ENCODE results near the gene RWDD3. TPM values are rescaled to one million over a fixed set of nuclear protein-coding genes. Genes with fewer than 3 reads are reported as not detected.

Gene RWDD3
- total and polyA plus RNA-seq, 2 donors (not counting 1 experiment from before 2014, with no cell fraction given) = 15.3 to 20.5 TPM

- no peaks in the 10 kb centered on the region for H3K27me3 ChIP-seq (ENCODE audit: control insufficient read depth, insufficient read depth, low read length)
- H3K4me2 ChIP-seq (ENCODE audit: extremely low read depth, insufficient read depth, low read length) = no peak overlapping the region
- TF ChIP-seq, protein P1, sequence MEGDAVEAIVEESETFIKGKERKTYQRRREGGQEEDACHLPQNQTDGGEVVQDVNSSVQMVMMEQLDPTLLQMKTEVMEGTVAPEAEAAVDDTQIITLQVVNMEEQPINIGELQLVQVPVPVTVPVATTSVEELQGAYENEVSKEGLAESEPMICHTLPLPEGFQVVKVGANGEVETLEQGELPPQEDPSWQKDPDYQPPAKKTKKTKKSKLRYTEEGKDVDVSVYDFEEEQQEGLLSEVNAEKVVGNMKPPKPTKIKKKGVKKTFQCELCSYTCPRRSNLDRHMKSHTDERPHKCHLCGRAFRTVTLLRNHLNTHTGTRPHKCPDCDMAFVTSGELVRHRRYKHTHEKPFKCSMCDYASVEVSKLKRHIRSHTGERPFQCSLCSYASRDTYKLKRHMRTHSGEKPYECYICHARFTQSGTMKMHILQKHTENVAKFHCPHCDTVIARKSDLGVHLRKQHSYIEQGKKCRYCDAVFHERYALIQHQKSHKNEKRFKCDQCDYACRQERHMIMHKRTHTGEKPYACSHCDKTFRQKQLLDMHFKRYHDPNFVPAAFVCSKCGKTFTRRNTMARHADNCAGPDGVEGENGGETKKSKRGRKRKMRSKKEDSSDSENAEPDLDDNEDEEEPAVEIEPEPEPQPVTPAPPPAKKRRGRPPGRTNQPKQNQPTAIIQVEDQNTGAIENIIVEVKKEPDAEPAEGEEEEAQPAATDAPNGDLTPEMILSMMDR (conservative IDR thresholded peaks at IDR 0.05 in 1 of 2, IDR thresholded peaks at IDR 0.05 in 1 of 2; ENCODE audit: low read depth in 1 of 2, low read length in 2 of 2) = no peak
- no peak for TF ChIP-seq EZH2 (IDR thresholded peaks at IDR 0.05; ENCODE audit: low read length, missing control alignments)
- no peak for DNase-seq (ENCODE audit: low read depth in 2 of 2)
- no peaks in the 10 kb centered on the region for H3K9me3 ChIP-seq (ENCODE audit: control insufficient read depth, insufficient read depth, low read depth, low read length)
- no peak overlapping the region for H2AFZ ChIP-seq (ENCODE audit: low read length)
- no peaks in the 10 kb centered on the region for H3K79me2 ChIP-seq (ENCODE audit: control insufficient read depth, insufficient read depth, low read length)
- no peak overlapping the region for H3K27ac ChIP-seq (ENCODE audit: insufficient read depth, low read length)
- no peaks in the 10 kb centered on the region for H3K36me3 ChIP-seq (ENCODE audit: control insufficient read depth, insufficient read depth, low read length)
- no peaks in the 10 kb centered on the region for H4K20me1 ChIP-seq (ENCODE audit: control insufficient read depth, extremely low read depth, insufficient read depth, low read length)
- no peak overlapping the region for H3K9ac ChIP-seq (ENCODE audit: insufficient read depth, low read length)
- no peaks in the 10 kb centered on the region for H3K4me1 ChIP-seq (ENCODE audit: control insufficient read depth, extremely low read depth, insufficient read depth, low read length)
- H3K4me3 ChIP-seq (replicated peaks in 1 of 4; ENCODE audit: control extremely low read depth in 1 of 4, insufficient read depth in 1 of 4, low read depth in 3 of 4, low read length in 4 of 4) = no peak overlapping the region
These were observed 26.6 kb upstream of the RWDD3 start for GRCh38 chr1:95207223-95207935.

DNA sequence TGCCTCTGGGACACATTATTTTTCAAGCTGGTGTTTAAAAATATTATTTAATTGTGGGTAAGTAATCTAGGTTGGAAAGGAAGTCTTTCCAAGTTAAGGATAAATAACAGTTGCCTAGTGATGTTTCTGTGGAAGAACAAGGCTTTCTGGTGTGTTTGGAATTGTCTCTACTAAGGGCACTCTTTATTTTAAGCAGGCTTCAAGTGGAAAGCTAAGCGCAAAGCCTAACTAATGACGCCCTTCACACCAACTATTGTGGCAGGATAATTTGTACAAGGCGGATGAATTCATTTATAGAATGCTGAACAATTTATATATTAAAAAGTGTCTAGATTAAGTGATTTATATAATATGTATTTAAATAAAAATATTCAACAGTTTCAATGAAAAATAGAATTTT lies 25.1 kb upstream of the RWDD3 start:
- Histone ChIP-seq H4K20me1 (ENCODE audit: control insufficient read depth, extremely low read depth, insufficient read depth, low read length) (no peaks in the 10 kb centered on the region), H3K9ac (ENCODE audit: insufficient read depth, low read length) (no peak overlapping the region), H3K4me3 (replicated peaks in 1 of 4; ENCODE audit: control extremely low read depth in 1 of 4, insufficient read depth in 1 of 4, low read depth in 3 of 4, low read length in 4 of 4) (no peak overlapping the region), H3K4me2 (ENCODE audit: extremely low read depth, insufficient read depth, low read length) (no peak overlapping the region), H3K36me3 (ENCODE audit: control insufficient read depth, insufficient read depth, low read length) (no peaks in the 10 kb centered on the region), H3K27ac (ENCODE audit: insufficient read depth, low read length) (no peak overlapping the region), H2AFZ (ENCODE audit: low read length) (no peak overlapping the region), H3K79me2 (ENCODE audit: control insufficient read depth, insufficient read depth, low read length) (no peaks in the 10 kb centered on the region), H3K4me1 (ENCODE audit: control insufficient read depth, extremely low read depth, insufficient read depth, low read length) (no peaks in the 10 kb centered on the region), H3K27me3 (ENCODE audit: control insufficient read depth, insufficient read depth, low read length) (no peaks in the 10 kb centered on the region), H3K9me3 (ENCODE audit: control insufficient read depth, insufficient read depth, low read depth, low read length) (no peaks in the 10 kb centered on the region)
- no peak for TF ChIP-seq EZH2 (IDR thresholded peaks at IDR 0.05; ENCODE audit: low read length, missing control alignments)
- TF ChIP-seq, protein P1 (conservative IDR thresholded peaks at IDR 0.05 in 1 of 2, IDR thresholded peaks at IDR 0.05 in 1 of 2; ENCODE audit: low read depth in 1 of 2, low read length in 2 of 2) = no peak
- DNase-seq (ENCODE audit: low read depth in 2 of 2) = no peak

DNA sequence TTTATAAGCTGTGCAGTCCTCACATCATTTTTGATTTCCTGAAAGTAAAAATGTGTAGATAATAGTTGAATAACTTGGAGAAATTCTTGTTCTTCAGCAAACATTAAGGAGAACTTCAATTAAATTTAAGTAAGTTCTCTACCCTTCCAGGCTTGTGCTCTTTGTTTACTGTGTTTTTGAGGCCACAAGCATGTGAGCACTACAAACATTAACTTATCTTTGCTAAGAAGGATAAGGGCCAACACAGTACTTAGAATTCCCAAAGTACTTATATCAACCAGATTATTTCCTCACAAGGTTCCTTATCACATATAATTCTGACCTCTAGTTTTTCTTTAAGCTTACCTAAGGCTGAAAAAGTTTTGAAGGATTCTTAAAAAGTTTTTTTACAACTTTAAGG lies 24.7 kb upstream of the RWDD3 start:
- Histone ChIP-seq H3K27ac (ENCODE audit: insufficient read depth, low read length) (no peak overlapping the region), H3K27me3 (ENCODE audit: control insufficient read depth, insufficient read depth, low read length) (no peaks in the 10 kb centered on the region), H2AFZ (ENCODE audit: low read length) (no peak overlapping the region), H3K4me3 (replicated peaks in 1 of 4; ENCODE audit: control extremely low read depth in 1 of 4, insufficient read depth in 1 of 4, low read depth in 3 of 4, low read length in 4 of 4) (no peak overlapping the region), H4K20me1 (ENCODE audit: control insufficient read depth, extremely low read depth, insufficient read depth, low read length) (no peaks in the 10 kb centered on the region), H3K36me3 (ENCODE audit: control insufficient read depth, insufficient read depth, low read length) (no peaks in the 10 kb centered on the region), H3K4me2 (ENCODE audit: extremely low read depth, insufficient read depth, low read length) (no peak overlapping the region), H3K79me2 (ENCODE audit: control insufficient read depth, insufficient read depth, low read length) (no peaks in the 10 kb centered on the region), H3K4me1 (ENCODE audit: control insufficient read depth, extremely low read depth, insufficient read depth, low read length) (no peaks in the 10 kb centered on the region), H3K9ac (ENCODE audit: insufficient read depth, low read length) (no peak overlapping the region), H3K9me3 (ENCODE audit: control insufficient read depth, insufficient read depth, low read depth, low read length) (no peaks in the 10 kb centered on the region)
- no peak for DNase-seq (ENCODE audit: low read depth in 2 of 2)
- no peak for TF ChIP-seq EZH2 (IDR thresholded peaks at IDR 0.05; ENCODE audit: low read length, missing control alignments)
- TF ChIP-seq, protein P1 (conservative IDR thresholded peaks at IDR 0.05 in 1 of 2, IDR thresholded peaks at IDR 0.05 in 1 of 2; ENCODE audit: low read depth in 1 of 2, low read length in 2 of 2) = no peak
